Large intestine (tissue), 3 donors: Measurements from ENCODE around the gene YPEL3. TPM values are rescaled to one million over a fixed set of nuclear protein-coding genes. Genes with fewer than 3 reads are reported as not detected.
A peak's percentile ranks its signal among the peaks of the same experiment; 100 is the strongest.

Experiments used
- DNase-seq, 2 donors: peaks; one replicate each; pipeline versions ENCODE4 v3.0.0 to v3.0.0-alpha.2; 2013
- H3K27ac ChIP-seq: one replicate; pipeline ENCODE4 v1.5.1; 2013; ENCODE audit warnings: low read length
- H3K27me3 ChIP-seq: 2 replicates; pipeline ENCODE4 v1.6.1; 2013; ENCODE audit warnings: low read length; ENCODE audit not compliant: control insufficient read depth, insufficient read depth
- H3K36me3 ChIP-seq: 2 replicates; pipeline ENCODE4 v1.6.1; 2013; ENCODE audit warnings: low read length; ENCODE audit not compliant: control insufficient read depth, insufficient read depth
- H3K4me1 ChIP-seq: one replicate; pipeline ENCODE4 v1.6.1; 2013; ENCODE audit warnings: low read length; ENCODE audit not compliant: control insufficient read depth, insufficient read depth
- H3K4me3 ChIP-seq: one replicate; pipeline ENCODE4 v1.5.1; 2013; ENCODE audit warnings: low read length
- H3K9me3 ChIP-seq: one replicate; pipeline ENCODE4 v1.6.1; 2013; ENCODE audit warnings: mild to moderate bottlenecking, low read depth, low read length, moderate library complexity; ENCODE audit not compliant: control insufficient read depth
- WGBS: methylation state at CpG from one replicate; pipeline ENCODE4 v1.1.5; 2013; ENCODE audit warnings: low lambda C conversion rate; ENCODE audit not compliant: insufficient coverage; 5-methylcytosine and 5-hydroxymethylcytosine counted together
- polyA plus RNA-seq: library from polyadenylated mRNA; unstranded; fragments of 120-200 nt; gene quantifications from one replicate; pipeline ENCODE4 v1.2.1, GENCODE V29; 2013

Gene YPEL3
- polyA plus RNA-seq, 1 donor, result 64.5 TPM

DNA sequence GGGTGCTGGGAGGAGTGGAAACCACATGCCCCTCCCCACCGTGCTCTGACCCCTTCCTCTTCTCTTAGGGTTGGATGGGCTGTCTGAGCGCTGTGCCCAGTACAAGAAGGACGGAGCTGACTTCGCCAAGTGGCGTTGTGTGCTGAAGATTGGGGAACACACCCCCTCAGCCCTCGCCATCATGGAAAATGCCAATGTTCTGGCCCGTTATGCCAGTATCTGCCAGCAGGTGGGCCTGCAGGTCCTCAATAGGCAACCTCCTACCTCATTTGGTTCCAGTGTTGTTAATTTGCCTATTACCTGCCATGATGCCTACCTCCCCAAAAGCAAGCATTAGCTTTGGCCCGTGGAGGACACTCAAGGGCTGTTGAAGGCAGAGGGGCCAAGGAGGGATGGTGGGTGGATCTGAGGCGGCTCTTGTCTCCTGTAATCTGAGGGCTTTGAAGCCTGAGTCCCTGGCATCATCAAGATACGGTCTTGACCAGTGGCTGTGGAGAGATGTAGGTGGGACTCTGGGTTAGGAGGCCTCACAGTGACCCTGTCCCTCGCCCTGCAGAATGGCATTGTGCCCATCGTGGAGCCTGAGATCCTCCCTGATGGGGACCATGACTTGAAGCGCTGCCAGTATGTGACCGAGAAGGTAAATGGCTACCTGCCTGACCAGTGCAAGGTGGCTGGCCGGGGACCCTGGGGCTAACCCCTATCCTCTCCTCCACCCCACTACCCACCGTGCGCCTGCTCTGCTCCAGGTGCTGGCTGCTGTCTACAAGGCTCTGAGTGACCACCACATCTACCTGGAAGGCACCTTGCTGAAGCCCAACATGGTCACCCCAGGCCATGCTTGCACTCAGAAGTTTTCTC, 27.0 kb downstream of the YPEL3 start:
- peaks cover 2% of the 10 kb centered on the region for H3K9me3 ChIP-seq
- no peak overlapping the region for H3K4me3 ChIP-seq
- H3K36me3 ChIP-seq, result peaks cover 49% of the 10 kb centered on the region
- no peak overlapping the region for H3K27ac ChIP-seq
- DNase-seq, result no peak
- no CpG with 5 or more reads among the region's 17 CpGs for WGBS
- H3K4me1 ChIP-seq, result peaks cover 14% of the 10 kb centered on the region
- H3K27me3 ChIP-seq, result no peaks in the 10 kb centered on the region

DNA sequence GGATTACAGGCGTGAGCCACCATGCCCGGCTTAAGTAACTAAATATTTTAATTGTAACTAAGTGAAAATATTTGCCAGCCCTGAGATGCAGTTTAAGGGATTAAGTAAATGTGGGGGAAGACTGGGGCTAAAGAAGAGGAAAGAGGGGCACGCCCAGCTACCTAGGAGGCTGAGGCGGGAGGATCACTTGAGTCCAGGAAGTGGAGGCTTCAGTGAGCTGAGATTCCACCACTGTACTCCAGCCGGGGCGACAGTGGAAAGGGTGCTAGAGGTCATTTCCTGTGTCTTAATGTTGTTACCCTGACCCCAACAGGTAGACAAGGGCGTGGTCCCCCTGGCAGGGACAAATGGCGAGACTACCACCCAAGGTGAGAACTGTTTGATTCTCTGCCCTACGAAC, 27.7 kb downstream of the YPEL3 start:
- H3K4me3 ChIP-seq, result no peak overlapping the region

DNA sequence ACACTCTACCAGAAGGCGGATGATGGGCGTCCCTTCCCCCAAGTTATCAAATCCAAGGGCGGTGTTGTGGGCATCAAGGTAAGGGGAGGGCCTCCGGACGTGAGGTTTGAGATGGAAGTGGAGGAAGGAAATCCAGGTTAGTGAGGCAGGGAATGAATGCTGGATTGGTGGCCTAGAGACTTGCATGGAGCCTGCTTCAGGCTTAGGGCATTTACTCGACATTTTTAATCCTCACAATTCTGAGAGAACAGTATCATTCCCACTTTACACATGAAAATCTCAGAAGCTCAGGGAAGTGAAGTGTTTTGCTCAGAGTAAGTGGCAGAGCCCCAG, 28.5 kb downstream of the YPEL3 start:
- Histone ChIP-seq H3K27ac (no peak overlapping the region), H3K27me3 (no peaks in the 10 kb centered on the region), H3K4me1 (peaks cover 21% of the 10 kb centered on the region), H3K36me3 (peaks cover 49% of the 10 kb centered on the region), H3K9me3 (peaks cover 2% of the 10 kb centered on the region), H3K4me3 (no peak overlapping the region)
- no peak for DNase-seq
- whole genome bisulfite sequencing, result no CpG with 5 or more reads among the region's 6 CpGs

More for the DNA sequence above, 27.7 kb downstream of the YPEL3 start:
- Histone ChIP-seq H3K27me3 (no peaks in the 10 kb centered on the region), H3K36me3 (peaks cover 49% of the 10 kb centered on the region), H3K9me3 (peaks cover 2% of the 10 kb centered on the region), H3K27ac (no peak overlapping the region), H3K4me1 (peaks cover 21% of the 10 kb centered on the region)
- no peak for DNase-seq
- no CpG with 5 or more reads among the region's 9 CpGs for WGBS

DNA sequence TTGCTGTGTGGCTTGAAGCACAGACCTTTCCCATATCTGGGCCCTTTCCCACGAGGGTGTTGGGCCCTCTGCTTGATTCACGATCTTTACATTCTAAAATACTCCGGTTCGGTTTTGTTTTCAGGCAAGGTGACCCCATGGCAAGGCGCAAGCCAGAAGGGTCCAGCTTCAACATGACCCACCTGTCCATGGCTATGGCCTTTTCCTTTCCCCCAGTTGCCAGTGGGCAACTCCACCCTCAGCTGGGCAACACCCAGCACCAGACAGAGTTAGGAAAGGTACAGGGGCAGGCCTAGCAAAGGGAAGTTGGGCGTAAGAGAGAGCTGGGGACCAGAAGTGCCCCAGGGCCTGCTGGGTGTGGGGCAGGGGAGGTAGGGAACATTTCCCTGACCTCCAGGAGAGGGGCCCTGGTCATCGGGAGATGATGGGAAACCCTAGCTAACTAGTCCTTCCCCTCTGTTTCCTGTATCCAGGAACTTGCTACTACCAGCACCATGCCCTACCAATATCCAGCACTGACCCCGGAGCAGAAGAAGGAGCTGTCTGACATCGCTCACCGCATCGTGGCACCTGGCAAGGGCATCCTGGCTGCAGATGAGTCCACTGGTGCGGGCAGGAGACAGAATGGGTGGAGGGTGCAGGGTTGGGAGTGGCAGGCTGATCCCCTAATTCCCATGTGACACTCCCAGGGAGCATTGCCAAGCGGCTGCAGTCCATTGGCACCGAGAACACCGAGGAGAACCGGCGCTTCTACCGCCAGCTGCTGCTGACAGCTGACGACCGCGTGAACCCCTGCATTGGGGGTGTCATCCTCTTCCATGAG, 29.0 kb downstream of the YPEL3 start:
- H3K36me3 ChIP-seq, result peaks cover 45% of the 10 kb centered on the region
- WGBS, result no CpG with 5 or more reads among the region's 21 CpGs
- H3K4me3 ChIP-seq, result peak overlapping the region; percentile 100
- H3K9me3 ChIP-seq, result peaks cover 2% of the 10 kb centered on the region
- H3K27me3 ChIP-seq, result no peaks in the 10 kb centered on the region
- peak overlapping the region; percentile 100 for H3K27ac ChIP-seq
- no peak for DNase-seq
- H3K4me1 ChIP-seq, result peaks cover 21% of the 10 kb centered on the region

DNA sequence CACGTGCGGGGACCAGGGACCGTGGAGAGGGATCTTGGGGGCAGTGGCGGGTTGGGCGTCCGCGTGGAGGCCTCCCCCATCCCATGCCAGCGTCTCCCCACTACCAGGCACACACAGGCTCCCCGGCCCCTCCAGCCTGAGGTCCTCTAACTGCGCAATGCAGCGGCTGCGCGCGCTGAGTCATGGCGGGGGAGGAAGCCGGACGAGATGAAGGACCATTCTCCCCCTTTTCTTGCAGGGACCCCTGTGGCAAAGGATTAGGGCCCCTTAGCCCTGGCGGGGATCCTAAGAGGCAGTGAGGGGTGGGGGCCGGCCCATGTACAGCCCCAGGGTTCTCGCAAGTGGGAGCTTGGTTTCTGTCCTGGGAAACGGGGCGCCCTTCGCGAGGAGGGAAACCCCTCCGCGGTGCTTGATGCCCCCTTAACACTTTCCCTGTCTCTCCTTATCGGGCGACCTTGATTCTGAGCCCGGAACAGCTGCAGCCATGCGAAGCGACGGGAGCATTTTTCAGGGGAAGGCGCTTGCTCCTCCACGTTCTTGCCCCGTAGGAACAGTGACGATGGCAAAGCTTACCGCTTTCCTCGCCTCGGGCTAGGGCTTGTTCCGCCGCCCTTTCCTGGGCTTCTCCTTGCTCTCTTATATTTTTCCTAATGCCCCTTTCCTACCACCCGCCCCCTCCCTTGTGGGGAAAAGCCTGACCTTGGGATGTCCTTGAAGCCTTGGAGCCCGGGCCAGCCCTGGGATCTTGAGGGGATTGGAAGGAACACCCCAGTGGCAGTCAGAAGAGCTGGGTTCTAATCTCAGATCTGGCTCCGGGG, 29.9 kb downstream of the YPEL3 start:
- Histone ChIP-seq H3K9me3 (peaks cover 2% of the 10 kb centered on the region), H3K27me3 (no peaks in the 10 kb centered on the region), H3K36me3 (peaks cover 39% of the 10 kb centered on the region), H3K4me3 (peak overlapping the region; percentile 100), H3K27ac (peak overlapping the region; percentile 100), H3K4me1 (peaks cover 21% of the 10 kb centered on the region)
- DNase-seq, result no peak
- WGBS, result no CpG with 5 or more reads among the region's 44 CpGs

DNA sequence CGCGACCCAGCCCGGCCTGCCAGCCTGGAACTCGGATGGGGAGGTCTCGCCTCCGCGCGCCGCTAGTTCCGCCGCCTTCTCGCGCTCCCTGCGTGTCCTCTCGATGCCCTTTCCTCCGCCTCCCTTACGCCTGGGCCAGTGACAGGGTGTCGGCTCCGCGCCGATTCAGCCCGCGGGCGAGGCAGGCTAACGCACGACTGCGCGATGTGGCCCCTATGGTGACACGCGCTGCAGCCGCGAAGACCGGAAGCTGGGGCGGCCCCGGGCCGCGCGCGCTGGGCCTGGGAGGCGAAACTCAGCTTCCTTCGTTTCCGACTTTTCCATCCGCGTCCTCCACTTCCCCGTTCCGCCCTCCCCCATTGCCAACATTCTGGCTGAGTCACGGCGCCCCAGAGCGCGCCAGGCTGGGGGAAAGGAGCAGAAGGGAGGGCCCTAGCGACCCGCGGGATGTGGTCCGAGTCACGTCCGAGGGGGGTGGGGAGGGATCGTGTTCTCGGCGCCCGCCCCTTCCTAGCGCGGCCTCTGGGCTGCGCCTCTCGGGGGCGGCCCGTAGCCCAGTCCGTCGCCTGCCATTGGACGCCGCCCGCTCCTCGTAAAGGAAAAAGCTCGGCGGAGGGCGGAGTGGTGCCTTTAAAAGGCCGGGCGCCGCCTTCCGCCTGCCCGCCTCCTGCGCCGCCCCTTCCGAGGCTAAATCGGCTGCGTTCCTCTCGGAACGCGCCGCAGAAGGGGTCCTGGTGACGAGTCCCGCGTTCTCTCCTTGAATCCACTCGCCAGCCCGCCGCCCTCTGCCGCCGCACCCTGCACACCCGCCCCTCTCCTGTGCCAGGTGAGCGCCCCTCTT, 30.7 kb downstream of the YPEL3 start, which contains the start of gene ALDOA:
Gene ALDOA, plus strand, starts transcription at position 659 of the 841 bp plus-strand sequence. CDS start 1,138 bp downstream, outside the sequence.
- DNase-seq, result peak; percentile 98 to 99
- Histone ChIP-seq H3K4me1 (peaks cover 21% of the 10 kb centered on the region), H3K9me3 (peaks cover 2% of the 10 kb centered on the region), H3K4me3 (peak within 1 kb of the TSS; percentile 100), H3K27me3 (no peaks in the 10 kb centered on the region), H3K27ac (peak within 1 kb of the TSS; percentile 100), H3K36me3 (peaks cover 32% of the 10 kb centered on the region)
- whole genome bisulfite sequencing, result no CpG with 5 or more reads among the region's 99 CpGs

DNA sequence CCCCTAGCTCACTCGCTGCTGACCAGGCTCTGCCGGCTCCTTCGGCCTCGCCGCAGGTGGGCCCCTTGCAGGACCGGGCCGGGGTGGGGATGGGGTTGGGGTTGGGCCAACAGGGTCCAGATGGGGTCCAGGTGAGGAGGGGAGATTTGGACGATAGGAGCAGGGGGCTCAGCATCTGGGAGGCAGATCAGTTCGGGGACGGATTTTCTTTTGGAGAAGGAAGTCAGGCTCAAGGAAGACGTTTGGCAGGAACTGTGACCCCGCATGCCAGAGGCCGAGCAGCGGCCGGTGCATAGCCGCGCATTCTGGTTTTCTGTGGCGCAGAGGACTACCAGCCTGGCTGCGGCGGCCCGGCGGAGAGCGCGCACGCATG, 31.3 kb downstream of the YPEL3 start:
- DNase-seq, result no peak
- H3K27me3 ChIP-seq, result no peaks in the 10 kb centered on the region
- H3K27ac ChIP-seq, result peak overlapping the region; percentile 100
- peaks cover 2% of the 10 kb centered on the region for H3K9me3 ChIP-seq
- peak overlapping the region; percentile 100 for H3K4me3 ChIP-seq
- peaks cover 21% of the 10 kb centered on the region for H3K4me1 ChIP-seq
- peaks cover 25% of the 10 kb centered on the region for H3K36me3 ChIP-seq
- WGBS, result no CpG with 5 or more reads among the region's 25 CpGs

DNA sequence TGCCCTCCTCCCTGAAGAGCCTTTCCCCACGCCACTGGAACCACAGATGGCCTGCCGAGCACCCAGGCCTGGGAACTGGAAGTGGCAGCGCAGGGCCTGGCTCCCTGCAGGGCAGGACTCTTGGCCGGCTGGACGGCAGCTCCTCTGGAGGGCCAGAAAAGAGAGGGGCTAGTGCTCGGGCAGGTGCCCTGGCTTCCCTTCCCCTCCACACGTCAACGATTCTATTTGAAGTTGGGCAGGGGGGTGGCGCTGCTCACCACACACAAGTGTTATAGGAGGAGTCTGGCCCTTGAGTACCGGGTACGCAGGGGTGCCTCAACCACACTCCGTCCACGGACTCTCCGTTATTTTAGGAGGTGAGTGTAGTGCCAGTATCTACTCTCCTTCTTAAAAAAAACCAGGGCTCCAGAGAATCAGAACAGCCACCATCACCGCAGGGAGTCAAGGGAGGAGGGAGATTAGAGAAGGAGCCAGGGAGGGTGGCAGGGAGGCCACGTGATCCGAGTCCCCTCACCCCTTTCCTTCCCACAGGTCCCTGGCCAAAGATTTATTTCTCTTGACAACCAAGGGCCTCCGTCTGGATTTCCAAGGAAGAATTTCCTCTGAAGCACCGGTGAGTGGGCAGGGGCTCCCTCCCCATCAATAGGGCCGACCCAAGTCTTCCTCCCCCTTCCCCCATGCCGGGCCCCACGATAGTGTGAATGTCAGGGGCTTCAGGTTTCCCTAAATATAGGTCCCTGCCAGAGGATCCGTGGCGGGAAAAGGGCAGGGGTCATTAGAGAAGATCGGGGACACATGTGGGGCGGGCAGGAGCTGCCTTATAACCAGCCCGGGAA, 31.9 kb downstream of the YPEL3 start:
- H3K9me3 ChIP-seq, result no peaks in the 10 kb centered on the region
- DNase-seq, result peak in 1 of 2 donors; percentile 72
- peaks cover 21% of the 10 kb centered on the region for H3K4me1 ChIP-seq
- peak overlapping the region; percentile 100 for H3K4me3 ChIP-seq
- peak overlapping the region; percentile 100 for H3K27ac ChIP-seq
- H3K27me3 ChIP-seq, result no peaks in the 10 kb centered on the region
- H3K36me3 ChIP-seq, result peaks cover 19% of the 10 kb centered on the region
- WGBS, result no CpG with 5 or more reads among the region's 27 CpGs
